Astrocyte of the spinal cord (primary cell): Measurements from ENCODE around the gene OPALIN.

ENCODE experiments used
- DNase-seq: peaks from one replicate; pipeline ENCODE4 v3.0.0; 2011; ENCODE audit warnings: low read depth, low spot score
- H3K4me3 ChIP-seq: 2 replicates; pipeline ENCODE4 v1.5.1; 2011; ENCODE audit warnings: low read depth, mild to moderate bottlenecking, low read length, moderate library complexity
- in situ Hi-C: cut with HindIII; loops from 2 replicates; pipeline ENCODE4 v1.10.0; 2017; ENCODE audit warnings: low sequenced_read_pairs
- TF ChIP-seq, protein P1 (sequence below): IDR thresholded peaks from 2 replicates; pipeline ENCODE4 v1.5.1; 2012; ENCODE audit warnings: low read depth, mild to moderate bottlenecking, low read length, inconsistent platforms

Gene OPALIN

DNA sequence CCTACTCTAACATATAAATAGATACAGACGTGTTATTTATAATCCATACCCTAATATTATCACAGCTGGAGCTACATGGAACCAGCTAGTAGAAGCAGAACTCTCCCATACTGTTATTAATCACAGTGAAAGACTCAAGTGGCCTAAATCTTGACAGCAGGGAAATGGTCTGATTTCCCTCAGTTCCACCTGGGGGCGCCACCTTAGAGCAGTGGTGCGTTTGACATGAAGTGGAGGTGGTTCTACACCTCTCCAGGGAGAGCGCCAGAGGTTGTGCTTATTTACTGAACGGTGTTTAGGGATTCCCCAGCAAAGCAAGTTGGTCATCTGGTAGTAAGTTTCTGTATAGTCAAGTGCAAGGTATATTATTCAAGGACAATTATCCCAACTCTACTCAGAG, 37.0 kb downstream of the OPALIN start:
- in situ Hi-C loops: no loop called here

DNA sequence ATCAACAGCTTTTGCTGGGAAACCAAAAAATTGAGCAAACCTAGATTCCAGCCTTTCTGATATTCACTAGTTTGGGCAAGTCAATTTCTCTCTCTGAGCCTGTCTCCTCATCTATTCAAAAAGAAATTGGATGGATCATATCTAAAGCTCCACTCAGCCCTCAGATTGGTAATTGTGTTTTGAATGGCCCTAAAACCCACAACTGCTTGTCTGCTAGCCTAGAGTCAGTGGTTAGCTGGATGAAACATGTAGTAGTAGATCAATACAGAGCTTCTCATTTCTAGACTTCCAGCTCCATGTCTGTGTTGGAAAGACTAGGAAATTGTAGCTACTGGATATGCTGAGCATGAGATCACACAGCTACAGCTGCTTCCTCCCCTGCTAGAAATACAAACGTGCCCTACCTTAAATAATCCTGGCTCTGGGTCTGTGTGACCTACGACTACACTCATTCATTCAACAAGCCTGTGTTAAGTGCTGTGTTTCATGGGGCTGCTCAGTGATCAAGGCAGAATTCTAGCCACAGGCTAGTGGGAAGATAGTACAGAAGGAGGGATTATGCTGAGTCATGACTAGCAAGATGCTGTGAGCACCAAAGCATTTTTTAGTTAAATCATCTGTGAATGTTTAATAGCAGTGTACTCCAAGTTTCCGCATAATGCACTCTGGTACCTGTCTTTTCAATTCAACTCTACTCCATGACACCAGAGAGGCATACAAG, 38.9 kb downstream of the OPALIN start:
- no peak for DNase-seq
- no peak overlapping the region for H3K4me3 ChIP-seq
- in situ Hi-C loops: no loop called here
- TF ChIP-seq, protein P1, sequence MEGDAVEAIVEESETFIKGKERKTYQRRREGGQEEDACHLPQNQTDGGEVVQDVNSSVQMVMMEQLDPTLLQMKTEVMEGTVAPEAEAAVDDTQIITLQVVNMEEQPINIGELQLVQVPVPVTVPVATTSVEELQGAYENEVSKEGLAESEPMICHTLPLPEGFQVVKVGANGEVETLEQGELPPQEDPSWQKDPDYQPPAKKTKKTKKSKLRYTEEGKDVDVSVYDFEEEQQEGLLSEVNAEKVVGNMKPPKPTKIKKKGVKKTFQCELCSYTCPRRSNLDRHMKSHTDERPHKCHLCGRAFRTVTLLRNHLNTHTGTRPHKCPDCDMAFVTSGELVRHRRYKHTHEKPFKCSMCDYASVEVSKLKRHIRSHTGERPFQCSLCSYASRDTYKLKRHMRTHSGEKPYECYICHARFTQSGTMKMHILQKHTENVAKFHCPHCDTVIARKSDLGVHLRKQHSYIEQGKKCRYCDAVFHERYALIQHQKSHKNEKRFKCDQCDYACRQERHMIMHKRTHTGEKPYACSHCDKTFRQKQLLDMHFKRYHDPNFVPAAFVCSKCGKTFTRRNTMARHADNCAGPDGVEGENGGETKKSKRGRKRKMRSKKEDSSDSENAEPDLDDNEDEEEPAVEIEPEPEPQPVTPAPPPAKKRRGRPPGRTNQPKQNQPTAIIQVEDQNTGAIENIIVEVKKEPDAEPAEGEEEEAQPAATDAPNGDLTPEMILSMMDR: no peak

More for the DNA sequence above, 37.0 kb downstream of the OPALIN start:
- H3K4me3 ChIP-seq: no peak overlapping the region
- no peak for DNase-seq
- TF ChIP-seq, protein P1: no peak

DNA sequence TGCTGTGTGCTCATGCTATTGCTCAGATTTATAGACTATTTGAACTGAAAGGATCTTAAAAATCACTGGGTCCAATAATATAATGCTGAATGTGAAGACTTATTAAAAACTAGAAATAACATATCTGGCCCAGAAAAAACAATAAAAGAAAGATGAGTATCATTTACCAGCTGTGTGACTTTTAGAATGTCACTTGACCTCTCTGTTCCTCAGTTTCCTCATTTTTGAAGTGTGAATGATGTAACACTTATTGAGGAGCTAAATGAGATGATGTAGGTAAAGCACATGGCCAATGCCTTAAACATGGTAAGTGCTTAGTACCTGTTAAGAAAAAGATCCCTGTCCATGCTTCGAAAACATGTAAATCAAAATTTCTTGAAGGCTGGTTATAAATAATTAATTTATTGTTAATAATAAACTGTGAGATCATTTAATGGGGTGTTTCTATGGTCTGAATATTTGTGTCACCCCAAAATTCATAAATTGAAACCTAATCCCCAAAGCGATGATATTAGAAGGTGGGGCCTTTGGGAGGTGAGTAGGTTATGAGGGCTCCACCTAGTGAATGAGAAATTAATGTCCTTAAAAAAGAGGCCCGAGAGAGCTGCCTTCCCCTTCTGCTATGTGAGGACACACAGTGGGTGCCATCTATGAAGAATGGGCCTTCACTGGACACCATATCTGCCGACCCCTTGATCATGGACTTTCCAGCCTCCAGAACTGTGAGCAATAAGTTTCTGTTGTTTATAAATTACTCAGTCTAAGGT, 41.6 kb downstream of the OPALIN start:
- in situ Hi-C loops: no loop called here
- no peak for DNase-seq
- no peak overlapping the region for H3K4me3 ChIP-seq
- TF ChIP-seq, protein P1: no peak

DNA sequence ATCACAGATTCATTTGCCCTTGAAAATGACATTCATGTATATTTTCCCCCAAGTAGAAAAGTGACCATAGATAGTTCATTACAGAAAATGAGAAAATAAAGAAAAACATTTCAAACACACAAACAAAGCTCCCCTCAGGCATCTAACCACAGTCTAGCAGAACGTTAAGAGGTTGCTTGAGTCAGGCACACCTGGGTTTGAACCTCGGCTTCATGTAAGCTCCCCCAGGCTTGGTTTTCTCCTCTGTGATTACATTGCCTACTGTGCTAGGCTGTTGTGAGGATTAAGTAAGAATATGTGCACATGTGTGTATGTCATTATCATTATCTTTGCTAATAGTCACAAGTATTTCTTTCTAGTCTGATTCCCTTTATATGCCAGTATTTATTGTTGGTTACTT, 45.5 kb downstream of the OPALIN start:
- in situ Hi-C loops: no loop called here
- TF ChIP-seq, protein P1: no peak
- DNase-seq: no peak
- H3K4me3 ChIP-seq: no peak overlapping the region

DNA sequence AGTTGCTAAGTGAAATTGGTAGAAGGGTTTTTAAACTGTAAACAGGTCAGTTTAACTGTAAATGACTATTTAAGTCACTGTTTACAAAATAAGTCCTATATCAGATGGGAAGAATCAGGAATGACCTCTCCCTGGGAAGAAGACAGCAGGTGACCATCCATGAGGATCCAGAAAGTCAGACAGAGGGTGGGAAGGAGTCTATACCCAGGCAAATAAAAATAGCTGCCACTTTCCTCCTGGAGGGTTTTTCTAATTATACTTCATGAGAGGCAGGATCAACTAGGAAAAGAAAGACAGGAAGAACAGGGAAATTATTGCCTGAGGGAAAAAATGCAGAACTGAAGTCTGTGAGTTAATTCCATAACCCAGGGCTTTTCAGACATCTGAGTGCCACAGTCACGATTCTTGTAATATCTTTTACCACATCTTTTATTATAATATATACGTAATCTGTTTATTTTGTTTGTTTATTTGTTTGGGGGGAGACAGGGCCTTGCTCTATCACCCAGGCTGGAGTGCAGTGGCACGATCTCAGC, 47.6 kb downstream of the OPALIN start:
- in situ Hi-C loops: no loop called here
- TF ChIP-seq, protein P1: no peak
- no peak for DNase-seq
- H3K4me3 ChIP-seq: no peak overlapping the region

DNA sequence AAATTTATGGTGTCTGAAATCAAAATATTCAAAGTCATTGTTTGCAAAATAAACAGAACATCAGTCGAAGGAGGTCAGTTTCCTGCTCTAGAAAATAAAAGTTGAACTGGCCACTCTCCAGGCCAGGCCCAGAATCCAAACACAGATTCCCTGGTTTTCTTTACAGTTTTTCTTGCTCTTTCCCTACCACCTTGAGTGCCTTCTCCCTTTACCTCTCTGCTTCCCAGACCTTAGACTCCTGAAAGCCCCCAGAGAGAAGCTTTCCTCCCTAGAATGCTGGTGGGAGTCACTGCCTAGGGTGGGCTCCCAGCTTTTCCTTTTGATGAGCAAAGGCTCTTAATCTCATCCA, 48.5 kb downstream of the OPALIN start:
- DNase-seq: no peak
- no peak overlapping the region for H3K4me3 ChIP-seq
- in situ Hi-C loops: no loop called here
- TF ChIP-seq, protein P1: no peak
